Mononuclear cell (primary cell): ENCODE measurements around the gene WT1. TPM values are rescaled to one million over a fixed set of nuclear protein-coding genes. Genes with fewer than 3 reads are reported as not detected.
"Not testable (repeated sequence)": the region's sequence is repeated elsewhere in the genome, so short reads cannot be mapped to it uniquely, and the experiment has no call there.

Experiments
- H3K27me3 ChIP-seq: 2 replicates; pipeline ENCODE4 v1.6.0; 2011; ENCODE audit warnings: low read length, control low read depth; ENCODE audit not compliant: insufficient read depth
- H3K4me1 ChIP-seq: 2 replicates; pipeline ENCODE4 v1.5.1; 2011; ENCODE audit warnings: mild to moderate bottlenecking, low read length, control low read depth; ENCODE audit not compliant: insufficient read depth
- H3K4me3 ChIP-seq: 2 replicates; pipeline ENCODE4 v1.5.1; 2011; ENCODE audit warnings: mild to moderate bottlenecking, low read length, moderate library complexity
- H3K9me3 ChIP-seq: 2 replicates; pipeline ENCODE4 v1.5.1; 2011; ENCODE audit warnings: low read depth, mild to moderate bottlenecking, control low read depth, low read length
- total RNA-seq: library from RNA; depleted of rRNA; stranded (reverse); fragments of >200 nt; gene quantifications from one replicate; pipeline ENCODE4 v1.2.3, GENCODE V29; 2012

WT1 gene
- total RNA-seq, 1 donor, result not detected

- H3K4me1 ChIP-seq, result no peaks in the 10 kb centered on the region
- no peaks in the 10 kb centered on the region for H3K9me3 ChIP-seq
- H3K4me3 ChIP-seq, result no peak overlapping the region
- no peaks in the 10 kb centered on the region for H3K27me3 ChIP-seq
These were observed 44.6 kb downstream of the WT1 start for GRCh38 chr11:32390712-32391111.

DNA sequence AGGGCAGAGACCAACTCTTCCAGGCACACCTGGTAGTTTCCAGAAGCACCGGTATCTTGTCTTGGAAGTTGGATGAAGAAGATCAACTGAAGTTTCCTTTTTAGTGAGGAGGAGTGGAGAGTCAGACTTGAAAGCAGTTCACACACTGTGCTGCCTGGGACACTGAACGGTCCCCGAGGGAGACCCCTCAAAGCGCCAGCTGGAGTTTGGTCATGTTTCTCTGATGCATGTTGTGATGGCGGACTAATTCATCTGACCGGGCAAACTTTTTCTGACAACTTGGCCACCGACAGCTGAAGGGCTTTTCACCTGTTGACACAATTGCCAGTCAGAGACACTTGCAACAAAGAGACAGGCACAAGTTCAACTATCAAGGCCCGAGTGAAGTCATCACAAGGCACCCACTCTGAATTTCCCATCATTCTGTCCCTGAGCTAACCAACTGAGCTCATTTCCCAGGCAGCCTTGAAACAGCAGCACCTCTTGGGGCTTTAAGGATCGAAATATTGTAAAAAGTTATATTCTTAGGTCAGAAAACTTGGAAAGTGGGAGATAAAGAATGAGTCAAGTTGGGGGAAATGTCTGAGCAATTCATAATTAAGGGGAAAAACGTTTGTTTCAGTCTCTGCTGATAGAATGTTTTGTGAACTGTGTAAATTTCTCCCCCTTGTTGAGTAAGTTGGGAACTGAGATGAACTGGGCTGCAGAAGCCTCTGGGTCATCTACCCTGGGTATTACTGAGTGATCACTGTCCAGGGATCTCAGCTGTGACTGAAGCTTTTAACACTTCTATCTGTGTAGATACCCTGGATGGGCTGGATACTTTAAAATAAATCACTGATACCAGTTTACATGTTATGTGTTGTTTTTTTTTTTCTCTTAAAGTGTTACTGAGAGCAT, 46.2 kb downstream of the WT1 start:
- Histone ChIP-seq H3K4me3 (no peak overlapping the region), H3K27me3 (no peaks in the 10 kb centered on the region), H3K9me3 (no peaks in the 10 kb centered on the region), H3K4me1 (no peaks in the 10 kb centered on the region)

- Histone ChIP-seq H3K4me1 (no peaks in the 10 kb centered on the region), H3K9me3 (no peaks in the 10 kb centered on the region), H3K4me3 (no peak overlapping the region), H3K27me3 (no peaks in the 10 kb centered on the region)
These were observed 47.0 kb downstream of the WT1 start for GRCh38 chr11:32388365-32388764.

DNA sequence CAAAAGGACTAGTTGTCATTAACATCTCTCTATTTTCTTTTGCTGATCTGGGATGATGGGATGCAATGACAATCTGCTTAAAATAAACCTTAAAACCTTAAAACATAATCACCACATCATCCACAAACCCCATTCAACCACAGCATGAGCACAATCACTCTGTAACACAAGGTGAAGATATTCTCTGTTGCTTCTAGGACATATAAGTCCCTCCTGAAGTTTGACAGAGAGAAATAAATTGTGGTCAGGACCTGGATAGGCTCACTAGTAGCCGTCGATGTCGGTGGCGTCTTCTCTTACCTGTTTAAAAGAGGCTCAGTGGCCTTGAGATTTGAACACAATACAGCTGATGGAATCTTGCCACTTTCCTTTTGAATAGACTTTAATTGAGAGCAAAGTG, 47.9 kb downstream of the WT1 start:
- Histone ChIP-seq H3K4me3 (no peak overlapping the region), H3K4me1 (no peaks in the 10 kb centered on the region), H3K9me3 (no peaks in the 10 kb centered on the region)

DNA sequence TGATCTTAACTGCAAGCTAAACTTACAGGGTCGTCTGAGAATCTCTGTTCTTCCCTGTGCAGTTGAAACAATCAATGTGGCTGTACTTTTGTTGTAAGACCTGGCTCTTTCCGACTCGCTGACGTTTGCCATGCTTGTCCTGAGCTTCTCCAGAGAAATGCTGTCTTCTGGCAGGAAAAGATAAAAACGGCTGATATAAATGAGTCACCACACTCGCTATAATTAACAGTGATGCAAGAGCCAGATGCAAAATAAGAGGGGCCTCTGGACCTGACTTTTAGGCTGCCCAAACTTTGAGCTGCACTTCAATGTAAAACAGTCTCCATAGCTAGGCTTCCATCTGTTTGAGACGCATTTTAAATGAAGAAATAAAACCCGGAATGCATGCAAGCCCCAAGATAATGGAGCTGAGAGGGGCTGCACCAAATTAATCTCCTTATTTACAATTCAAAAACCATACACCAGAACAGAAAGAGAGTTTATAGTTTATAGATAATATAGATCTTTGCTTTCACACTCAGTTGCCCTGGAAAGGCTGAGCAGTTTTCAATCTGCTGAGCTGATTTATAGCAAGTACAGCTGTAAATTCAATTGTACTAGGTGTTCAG, 48.5 kb downstream of the WT1 start:
- no peak overlapping the region for H3K4me3 ChIP-seq
- H3K4me1 ChIP-seq, result no peaks in the 10 kb centered on the region
- H3K9me3 ChIP-seq, result no peaks in the 10 kb centered on the region
- H3K27me3 ChIP-seq, result no peaks in the 10 kb centered on the region

More for the DNA sequence above, 47.9 kb downstream of the WT1 start:
- no peaks in the 10 kb centered on the region for H3K27me3 ChIP-seq

DNA sequence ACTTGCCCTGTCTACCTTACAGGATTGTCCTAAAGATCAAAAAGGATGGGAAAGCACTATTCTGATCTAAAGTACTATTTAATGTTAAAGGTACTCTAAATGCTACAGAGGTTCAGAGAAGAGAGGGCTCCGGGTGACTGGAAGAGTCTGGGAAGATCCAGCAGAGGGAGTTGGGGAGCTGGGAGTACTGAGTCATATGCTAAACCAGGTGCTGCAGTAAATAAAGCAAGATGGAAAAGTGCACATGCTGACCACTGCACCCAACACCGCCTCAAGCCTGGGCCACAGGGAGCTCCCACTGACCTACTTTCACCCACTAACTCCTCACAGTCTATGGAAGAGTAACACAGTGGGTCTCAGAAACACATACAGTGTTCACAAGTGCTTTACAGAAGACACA, 49.3 kb downstream of the WT1 start:
- Histone ChIP-seq H3K4me3 (no peak overlapping the region), H3K4me1 (no peaks in the 10 kb centered on the region), H3K27me3 (no peaks in the 10 kb centered on the region), H3K9me3 (no peaks in the 10 kb centered on the region)

- Histone ChIP-seq H3K9me3 (no peaks in the 10 kb centered on the region), H3K4me1 (no peaks in the 10 kb centered on the region), H3K27me3 (no peaks in the 10 kb centered on the region), H3K4me3 (no peak overlapping the region)
These were observed 52.8 kb downstream of the WT1 start for GRCh38 chr11:32382339-32383049.

DNA sequence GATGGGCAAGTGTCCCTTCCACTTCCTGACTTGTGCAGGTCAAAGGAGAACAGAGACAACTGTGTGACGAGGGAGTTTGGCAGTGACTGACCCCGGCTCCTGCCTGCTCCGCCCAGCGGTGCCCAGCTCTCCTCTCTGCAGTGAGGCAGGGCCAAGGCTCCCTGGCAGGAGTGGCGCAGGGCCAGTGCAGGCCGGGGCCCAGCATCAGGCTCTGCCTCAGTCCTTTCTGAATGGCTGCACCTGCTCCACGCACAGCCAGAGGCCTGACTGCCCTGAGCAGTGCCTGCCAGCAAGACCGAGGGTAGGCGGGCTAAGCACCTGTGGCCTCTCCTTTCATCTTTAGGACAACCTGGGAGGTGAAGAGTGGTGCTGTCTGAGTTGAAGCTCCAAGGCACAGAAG, 54.2 kb downstream of the WT1 start:
- H3K9me3 ChIP-seq, result no peaks in the 10 kb centered on the region
- H3K27me3 ChIP-seq, result no peaks in the 10 kb centered on the region
- no peaks in the 10 kb centered on the region for H3K4me1 ChIP-seq
- no peak overlapping the region for H3K4me3 ChIP-seq

DNA sequence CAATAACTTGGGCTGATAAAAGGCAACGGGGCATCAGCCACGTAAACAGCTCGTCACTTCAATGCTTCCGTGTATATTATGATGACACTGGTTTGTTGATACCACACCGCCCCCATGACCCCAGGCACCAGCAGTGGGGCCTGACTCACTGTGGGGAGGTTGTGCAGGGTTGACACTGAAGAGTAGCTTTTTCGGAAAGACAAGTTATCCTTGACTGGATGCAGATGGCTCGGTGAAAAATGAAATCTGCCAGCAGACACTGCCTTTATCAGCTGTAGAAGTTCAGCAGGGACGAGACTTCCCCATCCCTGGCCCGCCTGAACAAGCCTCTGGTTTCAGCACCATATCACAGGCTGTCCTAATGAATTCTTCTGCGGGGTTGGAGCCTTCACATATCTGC, 55.6 kb downstream of the WT1 start:
- Histone ChIP-seq H3K4me3 (no peak overlapping the region), H3K27me3 (no peaks in the 10 kb centered on the region), H3K4me1 (no peaks in the 10 kb centered on the region), H3K9me3 (no peaks in the 10 kb centered on the region)

DNA sequence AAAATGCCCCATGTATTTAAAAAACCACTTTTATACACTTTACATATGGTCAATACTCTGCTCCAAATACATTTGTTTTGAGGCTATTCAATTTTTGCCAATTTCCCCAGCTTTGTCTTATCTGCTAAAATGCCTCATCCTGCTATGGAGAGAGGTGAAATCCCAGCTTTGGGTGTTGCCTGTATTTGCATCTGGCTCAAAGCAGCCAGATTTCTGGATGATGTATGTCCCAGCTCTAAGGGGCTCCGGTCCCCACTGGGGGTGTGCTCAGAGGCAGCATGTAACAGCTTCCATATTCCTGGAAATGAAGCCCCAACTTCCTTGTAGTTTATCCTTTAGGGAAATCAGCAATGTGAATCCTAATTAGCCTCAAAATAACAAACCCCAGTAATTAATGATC, 59.5 kb downstream of the WT1 start:
- H3K9me3 ChIP-seq, result no peaks in the 10 kb centered on the region
- H3K4me3 ChIP-seq, result no peak overlapping the region
- no peaks in the 10 kb centered on the region for H3K4me1 ChIP-seq

DNA sequence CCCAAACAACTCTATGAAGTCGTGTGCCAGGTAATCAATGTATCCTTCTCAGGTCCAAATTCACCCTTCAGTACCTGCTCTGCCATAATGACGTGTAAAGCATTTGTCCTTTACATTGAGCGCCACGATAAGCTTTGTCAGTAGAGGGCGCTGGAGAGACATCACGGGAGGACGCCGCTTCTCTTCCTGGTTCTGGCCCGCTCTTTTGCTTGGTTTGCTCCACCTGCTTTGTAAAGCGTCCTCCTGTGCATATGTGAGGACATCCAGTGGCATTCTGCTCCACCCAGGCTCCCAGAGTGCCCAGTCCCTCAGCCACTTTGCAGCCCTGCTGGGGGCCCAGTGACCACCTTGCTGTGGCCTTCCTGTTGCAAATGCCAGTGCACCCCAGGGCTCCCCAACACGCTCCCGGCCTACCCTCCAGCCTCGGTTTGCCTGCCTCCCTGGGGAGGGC, 61.1 kb downstream of the WT1 start:
- Histone ChIP-seq H3K4me1 (no peaks in the 10 kb centered on the region), H3K9me3 (no peaks in the 10 kb centered on the region), H3K4me3 (no peak overlapping the region), H3K27me3 (no peaks in the 10 kb centered on the region)

More for the DNA sequence above, 59.5 kb downstream of the WT1 start:
- no peaks in the 10 kb centered on the region for H3K27me3 ChIP-seq

GRCh38 chr11:32369987-32370386, 65.4 kb downstream of the WT1 start:
- H3K27me3 ChIP-seq, H3K4me3 ChIP-seq, H3K4me1 ChIP-seq, H3K9me3 ChIP-seq: not testable (repeated sequence)

DNA sequence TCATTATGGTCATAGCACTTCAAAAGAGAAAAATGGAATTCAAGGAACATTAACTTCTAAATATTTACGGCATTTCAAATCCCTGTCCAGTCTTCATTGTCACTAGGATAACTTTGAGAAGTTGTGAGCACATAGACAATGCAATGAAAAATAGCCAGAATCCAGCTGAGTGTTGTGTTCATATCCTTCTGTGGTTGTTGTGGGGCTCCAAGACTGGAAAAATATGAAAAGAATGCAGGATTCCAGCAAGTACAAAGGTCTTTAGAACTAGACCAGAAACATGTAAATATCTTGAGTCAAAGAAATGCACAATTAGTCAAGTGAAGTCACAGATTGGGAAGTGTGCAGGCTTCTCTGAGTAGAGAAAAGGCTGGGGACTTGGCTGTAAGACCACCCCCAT, 68.7 kb downstream of the WT1 start:
- Histone ChIP-seq H3K27me3 (no peaks in the 10 kb centered on the region), H3K4me3 (no peak overlapping the region), H3K9me3 (no peaks in the 10 kb centered on the region), H3K4me1 (no peaks in the 10 kb centered on the region)

DNA sequence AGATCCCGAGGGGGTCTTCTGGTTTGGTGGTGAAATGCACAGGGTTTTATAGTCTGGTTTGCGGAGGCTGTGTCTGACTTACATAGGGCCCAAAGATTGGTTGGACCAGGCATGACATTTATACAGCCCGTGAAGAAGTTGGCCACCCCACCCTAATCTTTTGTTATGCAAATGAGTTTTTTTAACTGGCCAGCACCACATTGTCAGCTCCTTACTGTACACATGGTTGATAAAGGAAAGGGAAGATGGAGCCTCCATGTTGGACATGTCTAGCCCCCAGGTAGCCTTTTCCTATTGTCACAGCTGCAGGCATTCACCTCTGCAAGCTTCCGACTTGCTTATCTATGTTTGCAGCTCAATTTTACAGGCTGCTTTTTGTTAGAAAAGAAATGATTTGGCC, 70.1 kb downstream of the WT1 start:
- Histone ChIP-seq H3K4me1 (no peaks in the 10 kb centered on the region), H3K4me3 (no peak overlapping the region), H3K9me3 (no peaks in the 10 kb centered on the region), H3K27me3 (no peaks in the 10 kb centered on the region)

GRCh38 chr11:32358729-32359128, 76.6 kb downstream of the WT1 start:
- Histone ChIP-seq H3K4me3 (no peak overlapping the region), H3K27me3 (no peaks in the 10 kb centered on the region), H3K9me3 (no peaks in the 10 kb centered on the region), H3K4me1 (no peaks in the 10 kb centered on the region)
